GM23248 (cell line): ENCODE measurements around the gene TMEM121B.

Source experiments
- EZH2 ChIP-seq: fragments of 200-600 bp; sonication (generic); IDR thresholded peaks from 2 replicates; pipeline ENCODE4 v1.6.1; 2018; ENCODE audit warnings: antibody characterized with exemption, mild to moderate bottlenecking; ENCODE audit not compliant: insufficient read depth, poor library complexity, severe bottlenecking
- EZH2phosphoT487 ChIP-seq: fragments of 200-600 bp; sonication (generic); IDR thresholded peaks from 2 replicates; pipeline ENCODE4 v1.6.1; 2018; ENCODE audit warnings: antibody characterized with exemption, moderate library complexity, mild to moderate bottlenecking, low read depth; ENCODE audit not compliant: insufficient read depth

- TF ChIP-seq EZH2 = no peak
- no peak for TF ChIP-seq EZH2phosphoT487
Measured at GRCh38 chr22:17137170-17137569, 16.0 kb upstream of the TMEM121B start.
